Prostate gland (tissue), 2 donors: ENCODE results near the gene IL1RN.

Source experiments
- CTCF ChIP-seq, 4 experiments: fragments of 200-600 bp in 2 of 4; fragments of 450-650 bp in 2 of 4; sonication (generic) in 2 of 4; IDR thresholded peaks; 1 replicate in 3 of 4; 2 replicates in 1 of 4; pipeline ENCODE4 v1.5.1; 2016 to 2019; ENCODE audit warnings: antibody characterized with exemption in 4 of 4, mild to moderate bottlenecking in 2 of 4, moderate library complexity in 2 of 4
- POLR2A ChIP-seq: fragments of 450-650 bp; IDR thresholded peaks from one replicate; pipeline ENCODE4 v1.6.1; 2016; ENCODE audit warnings: antibody characterized with exemption, mild to moderate bottlenecking
- POLR2AphosphoS5 ChIP-seq: sonication (generic); formaldehyde crosslinking; IDR thresholded peaks from one replicate; pipeline ENCODE4 v1.6.1; 2017; ENCODE audit warnings: antibody characterized with exemption

DNA sequence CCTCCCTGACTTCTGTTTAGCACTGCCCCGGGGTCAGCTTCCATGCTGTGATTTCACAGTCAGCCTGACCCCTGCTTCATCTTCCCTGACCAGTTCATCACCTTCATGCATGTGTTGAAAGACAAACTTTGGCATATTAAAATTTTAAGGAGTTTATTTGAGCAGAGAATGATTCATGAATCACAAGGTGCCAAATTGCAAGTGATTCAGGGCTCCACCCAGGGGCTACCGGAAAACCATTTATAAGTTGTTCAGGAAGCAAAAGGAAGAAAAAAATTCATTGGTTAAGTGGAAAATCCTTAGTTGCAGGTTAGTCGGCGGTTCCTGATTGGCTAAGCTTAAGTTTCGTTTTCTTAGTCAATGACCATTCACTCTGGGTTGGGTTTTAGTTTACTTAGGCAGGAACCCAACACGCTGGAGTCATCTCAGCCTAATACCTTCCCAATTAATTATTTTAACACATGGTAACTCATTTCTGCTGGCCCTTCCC, 49.0 kb upstream of the IL1RN start:
- TF ChIP-seq CTCF (IDR thresholded peaks at IDR 0.05): no peak
- no peak for TF ChIP-seq POLR2A
- peak; percentile 17 for TF ChIP-seq POLR2AphosphoS5
